ENCODE measurements around the gene E2F4. TPM values are rescaled to one million over a fixed set of nuclear protein-coding genes. Genes with fewer than 3 reads are reported as not detected.

Gene E2F4
- total RNA-seq, 1 experiment from 2014 or later, result 73.6 TPM

DNA sequence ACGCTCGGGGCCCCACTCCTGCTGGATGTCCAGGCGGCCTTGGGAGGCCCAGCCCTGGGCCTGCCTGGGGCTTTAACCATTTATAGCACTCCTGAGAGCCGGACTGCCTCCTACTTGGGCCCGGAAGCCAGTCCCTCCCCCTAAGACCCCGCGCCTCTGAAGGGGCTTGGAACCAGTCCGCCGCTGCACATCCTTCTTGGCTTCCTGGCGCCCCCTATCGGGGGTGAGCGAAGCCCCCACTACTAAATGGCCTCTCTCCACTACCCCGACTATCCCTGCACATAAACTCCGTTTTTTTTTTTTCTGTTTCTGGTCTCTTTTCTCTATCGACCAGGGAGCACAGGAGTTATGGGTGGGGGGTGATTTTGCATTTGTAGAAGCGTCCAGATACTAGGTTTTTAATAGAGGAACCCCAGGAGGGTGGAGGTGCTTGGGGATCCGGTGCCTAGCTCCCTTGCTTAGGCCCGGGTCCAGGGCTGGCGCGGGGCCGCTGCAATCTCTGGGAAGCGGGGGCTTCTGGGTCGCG lies 22.2 kb upstream of the E2F4 start:
- in situ Hi-C loops (cut with HindIII; ENCODE audit: low pct_unique_long_range_greater_than_20kb, low sequenced_read_pairs), result no loop called here
- DNase-seq (ENCODE audit: low read depth, low spot score), result peak; percentile 53

DNA sequence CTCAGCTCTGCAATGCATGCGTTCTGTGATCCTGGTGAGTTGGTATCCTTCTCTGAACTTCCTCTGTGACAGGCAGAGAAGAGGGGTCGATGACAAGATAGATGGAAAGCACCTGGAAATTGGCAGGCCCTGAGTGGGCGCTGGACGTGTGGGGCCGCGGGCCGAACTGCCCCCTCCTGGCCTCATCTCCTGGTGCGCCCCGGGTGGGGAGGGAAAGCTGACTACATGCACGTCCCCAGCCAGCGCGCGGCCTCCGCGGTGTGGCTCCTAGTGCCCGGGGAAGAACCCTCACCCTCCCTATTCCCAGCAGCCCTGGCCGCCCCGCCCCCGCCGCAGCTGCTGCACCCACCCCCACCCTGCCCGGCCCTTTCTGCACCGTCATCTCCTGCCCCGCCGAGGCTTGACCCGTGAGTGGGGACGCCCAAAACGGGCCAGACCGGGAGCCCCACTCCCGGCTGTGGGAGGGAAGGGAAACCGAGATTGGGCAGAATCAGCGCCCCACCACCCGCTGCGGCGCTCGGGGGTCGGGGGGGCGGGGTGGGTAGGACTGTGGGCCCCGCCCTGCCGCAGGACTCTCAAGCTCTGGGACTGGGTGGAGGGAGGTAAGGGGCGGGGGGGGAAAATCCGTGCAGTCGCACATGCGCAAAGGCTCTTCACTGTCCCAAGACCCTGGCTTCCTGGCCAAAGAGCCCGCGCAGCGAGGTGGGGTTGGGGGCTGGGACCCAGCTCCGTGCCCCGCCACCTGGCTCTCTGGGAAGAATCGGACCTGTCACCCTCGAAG lies 21.6 kb upstream of the E2F4 start, which contains the start of gene NOL3:
Gene NOL3 (plus strand): TSS at position 371 of the 781 bp plus-strand sequence.
- in situ Hi-C loops (cut with HindIII; ENCODE audit: low pct_unique_long_range_greater_than_20kb, low sequenced_read_pairs), result no loop called here
- peak; percentile 77 for DNase-seq (ENCODE audit: low read depth, low spot score)

DNA sequence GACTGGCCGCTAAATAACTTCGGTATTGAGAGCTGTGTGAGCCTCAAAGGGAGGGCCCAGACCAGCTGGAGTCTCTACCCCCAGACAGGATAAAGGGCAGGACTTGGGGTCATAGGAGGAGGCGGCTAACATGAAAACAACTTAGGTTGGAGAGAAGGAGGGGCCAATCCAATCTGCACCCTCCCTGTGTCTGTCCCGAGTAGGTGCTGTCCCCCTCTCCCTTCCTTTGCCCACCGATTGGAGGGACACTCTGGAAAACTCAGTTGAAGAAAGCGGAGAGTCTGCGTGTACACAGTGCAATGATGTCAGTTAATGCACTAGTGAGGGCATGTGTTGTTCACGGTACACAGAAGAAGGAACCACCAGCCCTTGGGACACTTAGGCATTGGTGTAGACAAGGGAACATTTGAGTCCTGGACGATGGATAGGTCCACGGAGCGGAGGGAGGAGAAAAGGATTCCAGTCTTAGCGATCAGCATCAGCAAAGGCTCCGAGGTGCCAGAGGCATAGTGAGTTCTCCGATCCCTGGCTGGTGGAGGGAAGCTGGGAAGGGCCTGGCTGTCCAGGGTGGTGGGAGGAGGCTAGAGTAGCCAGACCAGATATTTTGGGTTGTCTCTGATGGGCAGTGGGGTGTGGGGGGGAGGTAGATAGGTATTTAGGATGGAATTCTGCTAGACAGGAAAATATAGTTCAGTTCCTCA lies 20.9 kb upstream of the E2F4 start:
- no peak for DNase-seq (ENCODE audit: low read depth, low spot score)
- in situ Hi-C loops (cut with HindIII; ENCODE audit: low pct_unique_long_range_greater_than_20kb, low sequenced_read_pairs), result no loop called here

DNA sequence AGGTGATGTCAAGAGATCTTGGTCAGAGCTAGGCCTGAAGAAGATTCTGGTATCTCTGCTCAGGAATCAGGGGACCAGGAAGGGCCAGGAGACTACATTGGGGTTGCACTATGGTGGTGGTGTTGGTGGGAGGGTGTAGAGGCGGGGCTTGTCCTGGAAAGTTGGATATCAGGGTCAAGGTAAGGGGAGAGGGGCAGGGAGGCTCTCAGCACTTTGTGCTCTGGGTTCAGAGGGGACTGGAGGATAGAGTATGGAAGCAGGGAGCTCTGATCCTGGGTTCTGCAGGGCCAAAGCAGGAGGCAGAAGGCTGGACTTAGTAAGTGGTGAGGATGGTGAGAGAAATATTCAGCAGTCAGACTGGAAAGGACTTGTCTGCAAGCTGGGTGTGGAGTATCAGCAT lies 18.6 kb upstream of the E2F4 start:
- in situ Hi-C loops (cut with HindIII; ENCODE audit: low pct_unique_long_range_greater_than_20kb, low sequenced_read_pairs), result no loop called here
- DNase-seq (ENCODE audit: low read depth, low spot score), result no peak

GRCh38 chr16:67173808-67174705 lies 17.9 kb upstream of the E2F4 start:
- peak; percentile 80 for DNase-seq (ENCODE audit: low read depth, low spot score)
- in situ Hi-C loops (cut with HindIII; ENCODE audit: low pct_unique_long_range_greater_than_20kb, low sequenced_read_pairs), result no loop called here

DNA sequence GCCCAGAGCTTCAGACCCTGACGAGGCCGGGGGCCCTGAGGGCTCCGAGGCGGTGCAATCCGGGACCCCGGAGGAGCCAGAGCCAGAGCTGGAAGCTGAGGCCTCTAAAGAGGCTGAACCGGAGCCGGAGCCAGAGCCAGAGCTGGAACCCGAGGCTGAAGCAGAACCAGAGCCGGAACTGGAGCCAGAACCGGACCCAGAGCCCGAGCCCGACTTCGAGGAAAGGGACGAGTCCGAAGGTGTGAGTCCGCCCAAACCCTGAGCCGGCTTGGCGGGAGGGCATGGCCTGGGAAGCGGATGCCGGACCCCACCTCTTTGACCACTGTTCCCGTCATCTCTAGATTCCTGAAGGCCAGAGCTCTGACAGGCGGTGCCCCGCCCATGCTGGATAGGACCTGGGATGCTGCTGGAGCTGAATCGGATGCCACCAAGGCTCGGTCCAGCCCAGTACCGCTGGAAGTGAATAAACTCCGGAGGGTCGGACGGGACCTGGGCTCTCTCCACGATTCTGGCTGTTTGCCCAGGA lies 17.2 kb upstream of the E2F4 start:
- in situ Hi-C loops (cut with HindIII; ENCODE audit: low pct_unique_long_range_greater_than_20kb, low sequenced_read_pairs), result no loop called here

GRCh38 chr16:67176662-67177061 lies 15.3 kb upstream of the E2F4 start:
- no peak for DNase-seq (ENCODE audit: low read depth, low spot score)
- in situ Hi-C loops (cut with HindIII; ENCODE audit: low pct_unique_long_range_greater_than_20kb, low sequenced_read_pairs), result no loop called here

More for the DNA sequence above, 17.2 kb upstream of the E2F4 start:
- no peak for DNase-seq (ENCODE audit: low read depth, low spot score)

GRCh38 chr16:67177743-67178699 lies 13.9 kb upstream of the E2F4 start:
- in situ Hi-C loops (cut with HindIII; ENCODE audit: low pct_unique_long_range_greater_than_20kb, low sequenced_read_pairs), result no loop called here
- peak; percentile 25 for DNase-seq (ENCODE audit: low read depth, low spot score)

DNA sequence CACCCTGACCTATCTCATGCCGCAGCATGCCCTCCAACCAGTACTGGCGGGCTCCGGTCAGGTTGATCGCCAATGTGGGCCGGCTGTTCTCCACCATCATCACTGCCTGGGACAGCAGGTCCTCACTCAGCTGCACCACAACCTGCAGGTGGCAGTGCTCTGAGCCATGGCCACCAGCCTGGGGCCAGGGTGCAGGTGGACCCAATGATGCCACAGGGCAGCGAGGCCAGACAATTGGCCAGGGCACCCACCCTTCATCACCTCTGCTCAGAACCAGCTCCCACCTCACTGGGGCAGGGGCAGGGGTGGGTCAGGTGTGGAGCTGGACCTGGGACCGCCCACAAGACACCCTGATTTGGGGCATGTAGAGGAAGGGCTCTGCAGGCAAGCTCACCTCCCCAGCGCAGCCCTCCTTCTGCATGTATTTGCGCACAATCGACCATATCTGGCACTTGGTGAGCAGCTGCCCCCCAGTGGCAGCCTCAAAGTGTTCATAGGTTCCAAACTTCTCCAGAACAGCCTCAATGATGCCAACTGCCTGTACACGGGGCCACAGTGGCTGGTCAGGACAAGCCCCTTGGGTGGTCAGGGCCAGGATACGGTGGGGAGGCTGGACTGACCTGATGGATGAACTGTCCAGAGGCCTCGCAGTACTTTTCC lies 12.4 kb upstream of the E2F4 start:
- in situ Hi-C loops (cut with HindIII; ENCODE audit: low pct_unique_long_range_greater_than_20kb, low sequenced_read_pairs), result no loop called here
- peak; percentile 49 for DNase-seq (ENCODE audit: low read depth, low spot score)

DNA sequence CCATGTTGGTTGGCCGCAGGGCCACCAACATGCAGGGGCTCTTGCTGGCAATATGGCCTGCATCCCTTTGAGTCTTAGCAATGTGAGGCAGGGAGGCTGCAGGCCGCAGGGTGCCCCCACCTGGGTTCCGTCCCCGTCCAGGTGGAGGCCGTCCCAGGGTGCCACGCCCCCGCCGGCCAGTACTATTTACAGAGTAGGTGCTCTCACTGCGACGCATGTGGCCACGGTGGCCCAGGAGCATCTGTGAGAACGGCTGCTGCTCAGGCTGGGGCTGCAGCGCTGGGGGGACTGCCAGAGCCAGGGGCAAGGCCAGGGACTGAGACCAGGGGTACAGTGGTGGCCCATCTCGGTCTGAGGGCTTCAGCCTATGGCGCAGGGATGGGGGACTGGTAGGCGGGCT lies 11.8 kb upstream of the E2F4 start:
- DNase-seq (ENCODE audit: low read depth, low spot score), result no peak
- in situ Hi-C loops (cut with HindIII; ENCODE audit: low pct_unique_long_range_greater_than_20kb, low sequenced_read_pairs), result no loop called here

DNA sequence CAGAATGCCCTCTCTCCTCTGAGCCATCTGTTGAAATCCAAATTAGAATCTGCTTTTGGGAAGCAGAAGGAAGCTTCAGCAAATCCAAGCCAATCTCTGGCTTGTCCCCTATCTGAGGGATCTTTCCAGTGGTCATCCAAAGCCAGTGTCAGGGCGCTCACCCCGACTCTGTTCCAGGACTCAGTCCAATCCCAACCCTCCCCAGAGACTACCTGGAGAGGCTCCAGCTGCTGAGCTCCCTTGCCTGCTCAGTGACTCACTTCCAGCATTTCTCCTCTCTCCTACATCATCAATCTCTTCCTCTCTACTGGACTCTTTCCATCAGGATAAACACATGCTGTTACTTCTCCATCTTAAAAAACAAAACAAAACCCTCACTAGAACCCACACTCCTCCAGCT lies 10.6 kb upstream of the E2F4 start:
- in situ Hi-C loops (cut with HindIII; ENCODE audit: low pct_unique_long_range_greater_than_20kb, low sequenced_read_pairs), result no loop called here
- DNase-seq (ENCODE audit: low read depth, low spot score), result no peak

DNA sequence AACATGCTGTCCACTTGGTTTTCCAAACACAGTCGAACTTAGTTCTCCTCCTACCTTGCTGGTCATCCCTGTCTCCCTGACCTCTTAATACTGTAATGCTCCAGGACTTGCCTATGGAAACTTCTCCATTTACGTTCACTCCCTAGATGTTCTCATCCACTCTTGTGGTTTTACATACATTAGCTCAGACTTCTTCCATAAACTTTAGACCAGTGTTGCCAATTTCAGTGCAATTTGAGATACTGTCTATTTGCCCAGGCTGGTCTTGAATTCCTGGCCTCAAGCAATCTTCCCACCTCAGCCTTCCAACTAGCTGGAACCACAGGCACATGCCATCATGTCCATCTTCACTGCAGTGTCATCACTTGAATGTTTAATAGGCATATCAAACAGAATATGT lies 9.7 kb upstream of the E2F4 start:
- in situ Hi-C loops (cut with HindIII; ENCODE audit: low pct_unique_long_range_greater_than_20kb, low sequenced_read_pairs), result no loop called here

DNA sequence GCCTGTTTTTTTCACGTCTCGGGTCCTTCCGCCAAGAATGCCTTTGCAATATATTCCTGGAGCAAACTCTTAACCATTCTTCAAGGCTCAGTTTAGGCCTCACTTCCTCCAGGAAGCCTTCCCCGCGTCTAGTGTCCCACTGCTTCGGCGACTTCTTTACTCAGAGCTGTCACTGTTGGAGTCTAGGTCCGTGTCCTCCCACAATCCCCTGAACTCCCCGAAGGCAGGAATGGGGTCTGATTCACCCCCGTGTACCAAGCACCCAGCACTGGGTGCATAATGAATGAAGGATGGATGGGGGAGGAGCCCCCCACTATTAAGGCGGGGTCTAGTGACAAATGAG lies 8.7 kb upstream of the E2F4 start:
- in situ Hi-C loops (cut with HindIII; ENCODE audit: low pct_unique_long_range_greater_than_20kb, low sequenced_read_pairs), result no loop called here
- no peak for DNase-seq (ENCODE audit: low read depth, low spot score)

More for the DNA sequence above, 9.7 kb upstream of the E2F4 start:
- no peak for DNase-seq (ENCODE audit: low read depth, low spot score)

- peak; percentile 97 for DNase-seq (ENCODE audit: low read depth, low spot score)
- in situ Hi-C loops (cut with HindIII; ENCODE audit: low pct_unique_long_range_greater_than_20kb, low sequenced_read_pairs), result no loop called here
These were observed 8.1 kb upstream of the E2F4 start, which contains the start of gene MATCAP1 for GRCh38 chr16:67183627-67184452. Gene MATCAP1, minus strand, starts transcription at chr16:67183963. Its CDS starts 3,353 bp downstream, at chr16:67180610.

DNA sequence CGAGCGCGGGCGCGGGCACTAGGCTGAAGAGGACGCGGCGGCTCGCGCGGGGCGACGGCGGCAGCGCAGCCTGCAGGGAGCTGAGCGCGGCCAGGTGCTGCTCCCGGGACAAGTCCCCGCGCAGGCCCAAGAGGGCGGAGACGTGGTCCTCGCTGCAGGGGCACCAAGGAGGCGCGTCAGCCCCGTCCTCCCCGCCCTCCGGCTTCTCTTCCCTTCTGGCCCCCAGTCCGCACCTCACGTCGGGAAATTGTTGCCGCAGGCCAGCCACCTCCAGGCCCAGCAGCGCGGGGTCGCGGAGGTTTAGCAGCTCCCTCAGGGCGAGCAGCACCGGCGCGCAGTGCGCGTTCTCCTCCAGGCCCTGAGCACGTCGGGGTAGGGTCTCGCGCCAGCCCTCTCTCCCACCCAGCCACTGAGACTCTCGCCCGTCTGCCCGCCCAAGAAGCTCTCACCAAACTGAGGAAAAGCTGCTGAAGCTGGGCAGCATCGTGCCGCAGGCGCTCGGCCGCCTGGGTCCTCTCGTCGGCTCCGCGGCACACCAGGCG lies 7.4 kb upstream of the E2F4 start:
- no peak for DNase-seq (ENCODE audit: low read depth, low spot score)
- in situ Hi-C loops (cut with HindIII; ENCODE audit: low pct_unique_long_range_greater_than_20kb, low sequenced_read_pairs), result no loop called here

Data from SK-MEL-5 (cell line).